T-helper 1 cell treated with Interleukin-12 subunit alpha and Interleukin-12 subunit beta and Interleukin-4 antibody, amounts not matched to agents 30 μg/mL and 1 μg/mL, for 36 hours (primary cell): ENCODE data around the gene CEP295NL.

Experiments
- H3K27ac Mint-ChIP-seq: one replicate; pipeline ENCODE4 v1.8.0; 2021; ENCODE audit warnings: mild to moderate bottlenecking, mixed read lengths
- H3K27me3 Mint-ChIP-seq: one replicate; pipeline ENCODE4 v1.8.0; 2021; ENCODE audit warnings: low read depth, mixed read lengths
- H3K36me3 Mint-ChIP-seq: one replicate; pipeline ENCODE4 v1.8.0; 2021; ENCODE audit warnings: low read depth, mixed read lengths
- H3K4me1 Mint-ChIP-seq: one replicate; pipeline ENCODE4 v1.8.0; 2021; ENCODE audit warnings: low read depth, mixed read lengths
- H3K4me3 Mint-ChIP-seq: one replicate; pipeline ENCODE4 v1.8.0; 2021; ENCODE audit warnings: mild to moderate bottlenecking, moderate library complexity, mixed read lengths
- H3K9me3 Mint-ChIP-seq: one replicate; pipeline ENCODE4 v1.8.0; 2021; ENCODE audit warnings: mixed read lengths

CEP295NL gene

DNA sequence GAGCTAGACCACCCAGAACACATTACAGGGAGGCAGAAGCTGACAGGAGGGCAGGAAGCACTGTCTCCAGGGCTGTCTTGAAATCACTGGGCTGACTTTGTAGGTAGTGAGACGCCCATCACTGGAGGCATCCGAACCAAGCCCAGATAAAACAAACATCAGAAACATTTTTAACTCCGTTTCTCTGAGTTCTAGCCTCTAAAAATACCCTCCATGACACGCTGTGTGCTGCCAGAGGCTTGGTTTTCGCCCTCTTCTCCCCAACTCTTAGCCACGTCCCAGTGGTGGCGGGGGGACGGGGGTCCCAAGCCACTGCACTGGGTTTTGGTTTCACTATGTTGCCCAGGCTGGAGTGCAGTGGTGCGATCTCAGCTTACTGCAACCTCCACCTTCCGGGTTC, 1.2 kb downstream of the CEP295NL start:
- no peaks in the 10 kb centered on the region for H3K9me3 Mint-ChIP-seq
- H3K4me3 Mint-ChIP-seq = no peak overlapping the region
- H3K27me3 Mint-ChIP-seq = no peaks in the 10 kb centered on the region
- H3K4me1 Mint-ChIP-seq = peaks cover 6% of the 10 kb centered on the region
- H3K27ac Mint-ChIP-seq = no peak overlapping the region
- no peaks in the 10 kb centered on the region for H3K36me3 Mint-ChIP-seq

- Mint-ChIP-seq H3K9me3 (no peaks in the 10 kb centered on the region), H3K27me3 (no peaks in the 10 kb centered on the region), H3K36me3 (no peaks in the 10 kb centered on the region), H3K4me3 (no peak overlapping the region), H3K4me1 (peaks cover 6% of the 10 kb centered on the region), H3K27ac (no peak overlapping the region)
Observed at GRCh38 chr17:78900816-78901215, 2.2 kb downstream of the CEP295NL start.

GRCh38 chr17:78899361-78900260, 3.4 kb downstream of the CEP295NL start:
- peaks cover 3% of the 10 kb centered on the region for H3K27me3 Mint-ChIP-seq
- no peaks in the 10 kb centered on the region for H3K9me3 Mint-ChIP-seq
- H3K4me3 Mint-ChIP-seq = no peak overlapping the region
- peaks cover 6% of the 10 kb centered on the region for H3K4me1 Mint-ChIP-seq
- H3K27ac Mint-ChIP-seq = no peak overlapping the region
- no peaks in the 10 kb centered on the region for H3K36me3 Mint-ChIP-seq

- Mint-ChIP-seq H3K4me3 (no peak overlapping the region), H3K9me3 (no peaks in the 10 kb centered on the region), H3K4me1 (peaks cover 6% of the 10 kb centered on the region), H3K36me3 (no peaks in the 10 kb centered on the region), H3K27me3 (peaks cover 4% of the 10 kb centered on the region), H3K27ac (no peak overlapping the region)
Observed at GRCh38 chr17:78898947-78899346, 4.1 kb downstream of the CEP295NL start.

GRCh38 chr17:78898075-78898836, 4.7 kb downstream of the CEP295NL start:
- no peaks in the 10 kb centered on the region for H3K4me1 Mint-ChIP-seq
- no peaks in the 10 kb centered on the region for H3K9me3 Mint-ChIP-seq
- no peaks in the 10 kb centered on the region for H3K36me3 Mint-ChIP-seq
- H3K4me3 Mint-ChIP-seq = no peak overlapping the region
- peaks cover 6% of the 10 kb centered on the region for H3K27me3 Mint-ChIP-seq
- no peak overlapping the region for H3K27ac Mint-ChIP-seq

- H3K4me3 Mint-ChIP-seq = no peak overlapping the region
- H3K27me3 Mint-ChIP-seq = peaks cover 11% of the 10 kb centered on the region
- no peak overlapping the region for H3K27ac Mint-ChIP-seq
- H3K4me1 Mint-ChIP-seq = peaks cover 3% of the 10 kb centered on the region
- no peaks in the 10 kb centered on the region for H3K9me3 Mint-ChIP-seq
- H3K36me3 Mint-ChIP-seq = no peaks in the 10 kb centered on the region
Observed at GRCh38 chr17:78897664-78898047, 5.3 kb downstream of the CEP295NL start.

- Mint-ChIP-seq H3K27me3 (peaks cover 11% of the 10 kb centered on the region), H3K9me3 (no peaks in the 10 kb centered on the region), H3K4me3 (no peak overlapping the region), H3K4me1 (peaks cover 6% of the 10 kb centered on the region), H3K36me3 (no peaks in the 10 kb centered on the region), H3K27ac (no peak overlapping the region)
Observed at GRCh38 chr17:78896834-78897663, 6.0 kb downstream of the CEP295NL start.

GRCh38 chr17:78896091-78896833, 6.7 kb downstream of the CEP295NL start:
- Mint-ChIP-seq H3K27me3 (peaks cover 11% of the 10 kb centered on the region), H3K4me3 (no peak overlapping the region), H3K27ac (no peak overlapping the region), H3K9me3 (no peaks in the 10 kb centered on the region), H3K36me3 (no peaks in the 10 kb centered on the region), H3K4me1 (peaks cover 14% of the 10 kb centered on the region)

DNA sequence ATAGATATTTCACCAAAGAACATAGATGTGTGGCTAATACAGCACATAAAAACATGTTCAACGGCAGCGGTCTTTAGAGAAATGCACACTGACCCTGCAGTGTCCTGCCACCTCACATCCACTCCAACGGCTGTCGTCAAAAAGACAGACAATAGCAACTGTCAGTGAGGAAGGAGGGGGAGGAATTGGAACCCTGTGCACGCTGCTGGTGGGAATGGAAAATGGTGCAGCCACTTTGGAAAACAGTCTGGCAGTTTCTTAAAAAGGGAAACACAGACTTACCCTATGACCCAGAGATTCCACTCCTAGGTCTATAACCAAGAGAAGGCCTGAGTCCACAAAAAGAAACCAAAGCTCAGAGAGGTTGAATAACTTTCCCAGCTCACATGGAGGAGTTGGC, 7.7 kb downstream of the CEP295NL start:
- Mint-ChIP-seq H3K27me3 (peaks cover 11% of the 10 kb centered on the region), H3K4me3 (no peak overlapping the region), H3K27ac (no peak overlapping the region), H3K4me1 (peaks cover 21% of the 10 kb centered on the region), H3K9me3 (no peaks in the 10 kb centered on the region), H3K36me3 (no peaks in the 10 kb centered on the region)

GRCh38 chr17:78893684-78894083, 9.3 kb downstream of the CEP295NL start:
- H3K27ac Mint-ChIP-seq = no peak overlapping the region
- H3K4me1 Mint-ChIP-seq = peaks cover 31% of the 10 kb centered on the region
- no peaks in the 10 kb centered on the region for H3K36me3 Mint-ChIP-seq
- no peaks in the 10 kb centered on the region for H3K9me3 Mint-ChIP-seq
- H3K4me3 Mint-ChIP-seq = no peak overlapping the region
- H3K27me3 Mint-ChIP-seq = peaks cover 20% of the 10 kb centered on the region

GRCh38 chr17:78892936-78893379, 10.0 kb downstream of the CEP295NL start:
- H3K9me3 Mint-ChIP-seq = no peaks in the 10 kb centered on the region
- no peak overlapping the region for H3K27ac Mint-ChIP-seq
- peaks cover 22% of the 10 kb centered on the region for H3K27me3 Mint-ChIP-seq
- H3K4me3 Mint-ChIP-seq = no peak overlapping the region
- no peaks in the 10 kb centered on the region for H3K36me3 Mint-ChIP-seq
- peaks cover 33% of the 10 kb centered on the region for H3K4me1 Mint-ChIP-seq

GRCh38 chr17:78892520-78892919, 10.5 kb downstream of the CEP295NL start:
- Mint-ChIP-seq H3K4me1 (peaks cover 35% of the 10 kb centered on the region), H3K27me3 (peaks cover 26% of the 10 kb centered on the region), H3K36me3 (no peaks in the 10 kb centered on the region), H3K27ac (no peak overlapping the region), H3K4me3 (no peak overlapping the region), H3K9me3 (no peaks in the 10 kb centered on the region)

- Mint-ChIP-seq H3K4me3 (no peak overlapping the region), H3K9me3 (no peaks in the 10 kb centered on the region), H3K4me1 (peaks cover 35% of the 10 kb centered on the region), H3K27ac (no peak overlapping the region), H3K27me3 (peaks cover 26% of the 10 kb centered on the region), H3K36me3 (no peaks in the 10 kb centered on the region)
Observed at GRCh38 chr17:78892062-78892456, 10.9 kb downstream of the CEP295NL start.
